ENCODE data around the gene NHLRC4.
A peak's percentile ranks its signal among the peaks of the same experiment; 100 is the strongest.

Gene NHLRC4, protein sequence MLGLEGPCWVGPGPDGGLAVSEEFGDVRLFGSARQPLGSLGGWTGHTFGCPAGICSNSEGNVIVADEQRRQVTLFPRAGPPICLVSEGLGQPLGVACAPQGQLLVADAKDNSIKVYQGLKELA

DNA sequence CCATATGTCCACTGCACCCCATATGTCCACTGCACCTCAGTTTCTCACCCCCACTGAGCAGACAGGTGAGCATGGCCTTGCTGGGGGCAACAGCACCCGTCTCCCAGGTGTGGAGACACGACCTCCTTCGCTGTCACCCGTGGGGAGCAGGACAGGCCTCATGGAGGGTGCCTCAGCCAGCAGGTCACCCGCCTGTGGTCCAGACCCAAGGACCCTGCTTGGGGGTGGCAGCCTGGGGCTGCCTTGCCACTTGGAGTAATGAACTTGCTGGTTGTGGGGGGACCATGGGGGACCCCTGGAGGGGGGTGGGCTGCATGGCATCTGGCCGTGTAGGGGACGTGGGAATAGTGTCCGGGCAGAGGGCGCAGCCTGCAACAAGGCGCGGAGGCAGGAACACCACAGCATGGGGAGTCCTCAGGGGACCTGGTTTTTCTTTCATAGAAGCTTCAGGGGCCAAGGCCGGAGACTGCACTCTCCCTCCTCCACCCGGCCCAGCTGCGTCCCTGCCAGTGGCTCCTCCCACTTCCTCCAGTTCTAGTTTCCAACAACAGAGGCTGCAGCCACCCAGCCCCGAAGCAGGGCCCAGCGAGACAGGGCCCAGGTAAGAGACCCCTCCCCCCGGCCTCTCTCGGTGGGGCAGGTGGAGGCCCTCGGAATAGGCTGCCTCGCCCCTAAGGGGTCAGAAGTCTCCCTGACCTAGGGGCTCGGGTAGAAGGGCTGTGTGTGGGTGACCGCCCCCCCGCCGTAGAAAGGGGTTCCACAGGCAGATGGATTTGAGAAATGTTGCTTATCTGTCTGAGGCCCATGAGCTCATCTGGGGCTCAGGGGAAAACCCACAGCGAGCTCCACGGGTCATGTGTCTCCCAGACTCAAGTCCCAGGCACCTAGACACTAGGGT lies at the start of gene NHLRC4:
NHLRC4 (plus strand) TSS at position 531 of the 898 bp plus-strand sequence. CDS start 1,043 bp downstream, outside the sequence.
- DNase-seq (ENCODE audit: low spot score) = no peak

DNA sequence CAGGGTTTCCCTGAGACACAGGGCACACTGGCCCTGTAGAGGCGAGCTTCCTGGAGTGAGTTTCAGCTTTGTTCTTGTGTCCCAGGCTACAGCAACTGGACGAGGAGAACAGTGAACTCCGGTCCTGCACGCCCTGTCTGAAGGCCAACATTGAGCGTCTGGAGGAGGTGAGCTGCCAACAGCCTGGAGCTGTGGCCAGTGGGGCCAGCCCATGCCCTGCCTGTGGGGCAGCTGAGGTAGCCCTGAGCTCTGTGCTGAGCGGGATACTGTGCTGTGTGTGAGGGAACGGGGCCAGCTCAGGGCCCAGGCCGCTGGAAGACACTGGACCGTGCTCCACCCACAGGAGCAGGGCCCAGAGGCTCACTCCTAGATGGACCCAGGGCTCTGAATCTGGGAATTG lies 47.9 kb upstream of the NHLRC4 start:
- DNase-seq (ENCODE audit: low spot score) = no peak

DNA sequence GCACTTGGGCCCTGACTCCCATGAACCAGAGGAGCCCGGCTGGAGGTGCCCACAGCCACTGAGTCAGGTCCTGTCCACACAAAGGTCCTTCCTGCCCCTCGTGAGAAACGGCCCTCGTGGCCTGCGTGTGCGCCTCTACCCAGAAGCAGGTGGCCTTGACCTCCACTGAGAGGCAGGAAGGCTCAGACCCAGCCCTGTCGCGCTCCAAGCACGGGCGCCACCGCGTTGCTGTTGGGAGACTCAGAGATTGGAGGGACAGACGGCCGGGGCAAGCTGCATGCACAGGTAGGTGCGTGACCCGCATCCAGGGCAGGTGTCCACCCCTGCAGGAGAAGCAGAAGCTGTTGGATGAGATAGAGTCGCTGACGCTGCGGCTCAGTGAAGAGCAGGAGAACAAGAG lies 47.4 kb upstream of the NHLRC4 start:
- no peak for DNase-seq (ENCODE audit: low spot score)

DNA sequence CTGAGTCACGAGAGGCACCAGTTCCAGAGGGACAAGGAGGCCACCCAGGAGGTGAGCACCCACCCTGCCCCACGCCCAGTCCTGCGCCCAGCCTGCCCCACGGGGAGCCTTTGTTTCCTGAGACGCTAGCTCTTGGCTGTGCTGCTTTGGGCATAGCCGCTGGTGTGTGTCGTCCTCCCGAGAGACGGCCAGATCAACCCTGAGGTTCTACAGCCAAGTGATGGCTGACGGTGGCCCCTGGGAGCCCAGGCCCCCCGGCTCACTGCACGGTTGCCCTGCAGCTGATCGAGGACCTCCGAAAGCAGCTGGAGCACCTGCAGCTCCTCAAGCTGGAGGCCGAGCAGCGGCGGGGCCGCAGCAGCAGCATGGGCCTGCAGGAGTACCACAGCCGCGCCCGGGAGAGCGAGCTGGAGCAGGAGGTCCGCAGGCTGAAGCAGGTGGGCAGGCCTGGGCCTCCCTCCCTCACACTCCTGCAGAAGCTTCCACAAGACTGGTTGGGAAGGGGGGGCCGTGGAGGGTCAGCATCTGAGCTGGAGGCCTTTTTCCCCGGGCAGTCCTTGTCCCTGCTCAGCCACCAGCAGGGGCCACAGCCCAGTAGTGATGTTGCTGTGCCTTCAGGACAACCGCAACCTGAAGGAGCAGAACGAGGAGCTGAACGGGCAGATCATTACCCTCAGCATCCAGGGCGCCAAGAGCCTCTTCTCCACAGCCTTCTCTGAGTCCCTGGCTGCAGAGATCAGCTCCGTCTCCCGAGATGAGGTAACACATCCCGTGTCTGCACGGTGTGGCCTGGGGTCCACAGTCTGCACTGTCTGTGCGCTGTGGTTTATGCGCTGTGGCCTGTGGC lies 46.7 kb upstream of the NHLRC4 start:
- no peak for DNase-seq (ENCODE audit: low spot score)

DNA sequence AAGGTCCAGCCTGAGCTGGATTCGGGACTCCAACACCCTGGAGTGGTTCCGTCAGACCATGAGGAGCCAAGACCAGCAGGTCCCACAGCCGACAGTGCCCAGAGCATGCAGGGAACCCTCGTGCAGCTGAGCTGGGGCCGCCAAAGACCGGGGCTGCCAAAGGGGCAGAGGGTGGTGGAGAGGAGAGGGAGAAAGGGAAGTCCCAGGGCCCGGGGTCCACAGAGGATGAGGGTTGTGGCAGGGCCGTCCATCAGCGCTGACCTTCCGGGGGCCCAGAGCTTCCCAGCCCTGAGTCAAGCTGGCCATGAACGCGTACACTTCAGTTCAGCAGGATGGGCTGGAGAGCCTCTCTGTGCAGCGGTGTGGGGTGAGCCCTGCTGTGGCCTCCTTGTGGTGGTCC lies 46.0 kb upstream of the NHLRC4 start:
- DNase-seq (ENCODE audit: low spot score) = no peak

DNA sequence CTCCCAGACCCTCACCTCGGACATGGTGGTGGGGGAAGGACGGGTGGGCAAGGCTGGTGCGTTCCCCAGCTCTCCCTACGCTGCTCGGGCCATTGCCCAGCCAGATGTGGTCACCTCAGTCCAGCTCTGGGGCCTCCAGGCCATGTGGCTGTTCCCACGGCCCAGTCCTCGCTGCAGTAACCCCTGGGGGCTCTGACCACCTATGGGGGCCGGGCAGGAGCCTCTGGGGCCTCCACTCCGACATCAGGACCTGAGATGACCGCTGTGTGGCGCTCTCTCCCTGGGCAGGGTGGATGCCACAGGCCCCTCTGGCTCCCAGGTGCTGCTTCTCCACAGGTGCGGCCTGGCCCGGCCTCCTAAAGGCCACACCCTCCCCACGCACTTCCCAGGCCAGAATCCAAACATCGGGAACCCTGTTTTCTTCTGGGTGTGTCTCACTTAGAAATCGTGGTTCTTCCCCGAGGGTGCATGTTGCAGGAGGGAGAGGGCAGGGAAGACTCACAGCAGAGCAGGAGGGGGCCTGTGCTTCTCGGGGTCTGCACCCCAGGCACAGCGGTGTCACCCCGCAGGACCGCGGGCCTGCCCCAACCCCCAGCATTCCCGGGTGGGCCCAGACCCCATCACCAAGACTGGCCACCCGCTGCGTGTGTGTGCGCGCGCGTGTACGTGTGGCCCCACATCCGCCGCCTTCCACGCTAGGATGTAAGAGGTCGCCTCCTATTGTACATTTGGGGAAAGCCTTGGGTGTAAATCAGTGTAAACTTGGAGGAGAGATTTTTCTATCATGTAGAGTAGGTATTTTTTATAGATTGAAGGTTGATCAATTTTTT lies 45.2 kb upstream of the NHLRC4 start:
- DNase-seq (ENCODE audit: low spot score) = no peak

DNA sequence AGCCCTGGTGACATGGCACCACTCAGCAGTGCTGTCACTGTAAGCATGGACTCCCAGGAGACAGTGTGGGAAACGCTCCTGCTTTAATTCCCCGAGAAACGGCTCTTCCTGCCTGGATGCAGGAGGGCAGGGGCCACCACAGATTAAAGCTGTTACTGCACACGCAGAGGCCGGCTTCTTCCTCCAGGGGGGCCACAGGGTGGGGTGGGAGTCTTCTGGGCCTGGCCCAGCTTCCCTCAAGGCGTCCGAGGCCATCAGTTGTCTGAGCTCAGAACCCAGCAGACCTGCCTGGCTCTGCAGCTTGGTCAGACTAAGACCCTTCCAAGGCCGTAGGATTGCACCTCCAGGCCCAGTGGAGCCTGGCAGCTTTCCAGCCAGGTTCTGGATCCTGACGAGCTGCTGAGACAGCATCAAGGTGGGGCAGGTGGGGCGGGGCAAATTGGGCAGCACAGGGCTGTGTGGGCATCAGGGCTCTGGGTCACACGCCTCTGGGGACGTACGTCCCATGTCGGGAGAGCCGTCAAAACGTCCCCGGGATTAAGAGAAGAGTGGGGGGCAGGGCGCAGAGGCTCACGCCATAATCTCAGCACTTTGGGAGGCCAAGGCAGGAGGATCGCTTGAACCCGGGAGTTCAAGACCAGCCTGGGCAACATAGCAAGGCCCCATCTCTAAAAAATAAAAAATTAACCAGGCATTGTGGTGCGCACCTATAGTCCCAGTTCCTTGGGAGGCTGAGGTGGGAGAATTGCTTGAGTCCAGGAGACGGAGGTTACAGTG lies 44.3 kb upstream of the NHLRC4 start:
- no peak for DNase-seq (ENCODE audit: low spot score)

DNA sequence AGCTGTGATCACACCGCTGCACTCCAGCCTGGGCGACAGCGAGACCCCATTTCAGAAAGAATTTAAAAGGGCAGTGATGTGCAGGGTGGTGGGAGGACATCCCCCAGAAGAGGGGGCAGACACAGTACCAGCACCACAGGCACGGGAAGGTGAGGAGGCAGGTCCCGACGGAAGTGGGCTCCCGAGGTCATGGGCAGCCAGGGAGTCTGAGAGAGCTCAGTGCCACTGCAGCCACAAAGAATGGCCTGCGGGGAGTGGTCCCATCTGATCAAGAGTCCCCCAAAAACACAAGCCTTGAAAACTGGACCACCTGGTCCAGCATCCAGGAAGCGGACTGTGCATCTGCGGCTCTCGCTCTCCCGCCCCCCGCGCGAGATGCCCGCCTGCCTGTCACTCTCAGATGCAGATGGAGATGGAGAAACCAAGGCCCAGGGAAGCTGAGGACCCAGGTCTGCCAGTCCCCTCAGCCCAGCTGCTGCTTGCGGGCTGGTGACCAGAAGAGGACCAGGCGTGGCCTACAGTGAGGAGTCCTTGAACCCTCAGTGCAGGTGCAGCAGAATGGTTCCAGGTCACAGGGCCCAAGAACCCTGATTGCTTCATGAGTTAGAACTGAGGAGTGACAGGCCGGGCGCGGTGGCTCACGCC lies 43.6 kb upstream of the NHLRC4 start:
- DNase-seq (ENCODE audit: low spot score) = no peak

DNA sequence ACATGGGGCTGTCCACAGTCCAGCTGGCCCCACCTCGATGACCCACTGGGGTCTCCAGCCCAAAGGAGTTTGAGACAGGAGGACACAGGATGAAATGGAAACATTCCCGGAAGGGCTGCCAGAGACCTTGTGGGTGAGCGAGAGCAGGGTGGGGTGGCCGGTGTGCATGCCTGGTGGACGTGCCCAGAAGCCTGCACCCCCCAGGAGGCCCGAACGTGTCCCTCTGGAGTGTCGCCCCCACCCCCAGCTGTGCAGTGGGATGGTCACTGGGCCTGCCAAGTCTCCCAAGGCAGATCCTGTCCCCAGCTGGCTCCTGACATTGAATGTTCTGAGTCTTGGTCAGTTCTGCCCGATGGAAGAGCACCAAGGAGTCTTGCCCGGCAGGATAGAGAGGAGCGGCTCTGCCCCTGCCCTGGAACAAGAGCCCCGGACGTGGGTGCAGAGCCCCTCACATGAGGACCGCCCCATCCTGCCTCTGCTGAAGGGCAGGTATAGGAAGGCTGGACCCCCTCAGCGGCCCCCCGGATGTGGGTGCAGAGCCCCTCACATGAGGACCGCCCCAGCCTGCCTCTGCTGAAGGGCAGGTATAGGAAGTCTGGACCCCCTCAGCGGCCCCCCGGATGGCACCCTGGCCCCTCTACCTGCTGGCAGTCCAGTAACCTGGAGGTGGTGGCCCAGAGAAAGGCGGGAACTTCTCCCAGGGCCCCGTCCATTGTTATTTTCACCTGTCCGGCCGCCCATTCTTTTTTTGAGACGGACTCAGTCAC lies 42.3 kb upstream of the NHLRC4 start:
- DNase-seq (ENCODE audit: low spot score) = no peak

DNA sequence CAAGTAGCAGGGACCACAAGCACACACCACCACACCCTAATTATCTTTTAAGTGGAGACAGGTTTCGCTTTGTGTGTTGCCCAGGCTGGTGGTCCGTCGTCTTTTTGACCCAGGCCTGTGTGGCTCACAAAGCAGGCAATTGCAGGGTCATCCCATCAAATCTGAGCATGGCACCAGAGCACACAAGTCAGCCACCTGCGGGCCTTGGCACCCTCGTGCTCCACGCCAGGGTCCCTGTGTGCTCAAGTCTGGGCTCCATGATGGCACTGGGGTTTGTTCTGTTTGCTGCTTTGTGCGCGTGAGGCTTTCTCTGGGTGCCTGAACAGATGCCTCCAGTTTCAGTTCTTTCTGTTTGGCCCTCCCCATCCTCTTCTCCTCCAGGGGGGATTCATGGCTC lies 41.7 kb upstream of the NHLRC4 start:
- no peak for DNase-seq (ENCODE audit: low spot score)

DNA sequence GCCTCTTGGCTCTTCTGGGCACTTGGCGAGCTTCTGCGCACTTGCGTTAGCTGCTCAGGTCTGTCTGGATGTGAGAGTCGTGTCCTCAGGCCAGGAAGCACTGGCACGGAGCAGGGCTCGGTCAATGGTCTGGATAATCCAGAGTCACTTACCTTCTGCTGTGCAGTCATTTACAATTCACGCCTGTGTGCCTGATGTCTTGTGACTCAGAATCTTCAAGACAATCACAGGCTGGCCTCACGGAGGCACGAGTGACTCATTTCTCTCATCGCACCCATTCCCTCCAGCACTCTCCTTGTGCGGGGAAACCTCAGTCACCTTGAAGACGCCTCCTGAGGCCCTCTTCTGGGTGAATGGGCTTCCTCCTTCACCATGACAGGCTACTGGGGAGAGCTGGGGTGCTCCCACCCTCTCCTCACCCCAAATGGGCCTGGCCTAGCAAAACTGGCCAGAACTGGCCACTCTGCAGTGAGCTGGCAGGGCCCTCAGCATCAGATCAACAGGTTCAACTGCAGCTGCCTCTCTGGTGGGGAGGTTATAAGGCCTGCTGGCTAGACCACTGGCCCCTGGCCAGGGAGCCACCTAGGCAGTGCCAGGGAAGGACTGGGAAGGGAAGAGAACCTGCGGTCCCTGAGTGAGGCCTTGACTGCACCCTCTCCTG lies 41.2 kb upstream of the NHLRC4 start:
- DNase-seq (ENCODE audit: low spot score) = peak; percentile 58

DNA sequence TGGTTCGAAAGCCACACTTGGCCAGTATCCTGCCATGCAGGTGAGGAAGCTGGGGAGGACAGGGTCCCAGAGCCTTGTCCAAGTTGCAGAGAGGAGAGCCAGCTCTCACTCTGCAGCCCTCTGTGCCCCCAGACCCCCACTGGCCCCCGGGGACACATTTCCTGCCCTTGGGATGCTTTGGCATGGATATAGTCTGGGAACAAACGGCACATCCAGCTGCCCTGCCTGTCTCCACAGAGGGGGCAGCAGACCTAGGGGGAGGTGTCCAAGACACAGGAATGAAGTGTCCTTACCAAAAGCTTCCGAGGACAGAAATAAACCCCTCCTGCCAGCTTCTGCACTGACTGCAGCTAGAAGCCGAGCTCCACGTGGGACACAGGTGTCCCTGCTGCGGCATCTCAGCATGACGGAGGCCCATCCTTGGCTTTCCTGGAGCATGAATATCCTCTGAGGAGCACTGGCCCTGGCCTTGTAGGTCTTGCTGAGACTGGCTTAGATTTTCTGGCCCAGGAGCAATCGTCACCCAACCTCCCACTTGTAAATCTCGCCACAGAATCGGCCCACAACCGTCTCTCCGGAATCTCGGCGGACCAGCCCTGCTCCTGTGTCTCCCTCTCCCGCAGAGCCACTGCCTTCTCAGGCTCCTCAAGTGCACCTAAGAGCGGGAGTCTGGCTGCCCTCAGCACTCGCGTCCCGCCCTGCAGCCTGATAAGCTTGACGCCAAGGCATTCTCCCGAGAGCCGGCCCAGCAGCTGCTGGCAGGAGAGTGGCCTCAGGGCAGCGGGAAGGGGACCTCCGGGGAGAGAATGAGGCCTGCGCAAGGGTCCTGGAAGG lies 40.4 kb upstream of the NHLRC4 start:
- no peak for DNase-seq (ENCODE audit: low spot score)

DNA sequence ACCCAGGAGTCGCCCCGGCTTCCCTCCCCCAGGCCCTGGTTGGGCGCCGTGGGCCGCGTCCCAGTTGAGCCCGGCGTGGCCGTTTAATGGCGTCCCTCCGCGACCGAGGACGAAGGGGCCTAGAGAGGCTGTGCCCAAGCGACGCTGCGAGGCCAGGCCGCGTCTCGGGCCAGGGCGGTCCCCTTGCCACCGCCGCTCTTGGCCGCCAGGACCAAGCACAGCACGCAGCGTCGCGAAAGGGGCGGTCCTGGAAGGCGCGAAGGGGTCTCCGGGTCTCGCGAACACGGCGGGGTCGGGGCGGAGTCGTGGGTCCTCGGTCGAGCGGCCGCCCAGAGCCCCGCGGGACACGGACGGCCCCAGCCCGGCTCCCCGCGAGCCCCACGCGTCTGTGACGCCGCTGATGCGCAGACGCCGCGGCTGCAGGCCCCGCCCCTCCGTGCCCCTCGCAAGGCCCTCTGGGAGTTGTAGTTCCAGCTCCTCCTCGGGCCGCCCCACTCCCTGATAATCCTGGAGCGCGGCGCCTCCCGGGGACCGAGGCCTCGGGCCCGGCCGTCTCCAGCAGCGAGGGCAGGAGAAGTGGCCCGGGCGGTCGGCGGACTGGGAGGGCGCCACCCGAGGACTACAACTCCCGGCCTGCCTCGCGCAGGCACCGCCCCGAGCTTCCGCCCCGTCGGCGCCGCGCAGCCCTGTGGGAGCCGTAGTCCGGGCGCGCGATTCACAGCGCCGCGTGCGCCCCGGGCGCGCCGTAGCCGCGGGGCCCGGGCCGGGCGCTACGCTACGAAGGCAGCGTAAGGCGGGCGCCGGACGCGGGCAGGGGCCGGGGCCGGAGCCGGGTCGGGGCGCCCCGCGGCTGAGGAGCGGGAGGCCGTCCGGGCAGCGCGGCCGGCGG lies 39.5 kb upstream of the NHLRC4 start, which contains the start of gene CAPN15:
CAPN15 (plus strand) TSS at position 698 of the 889 bp plus-strand sequence. CDS start 19,127 bp downstream, outside the sequence.
- peak; percentile 88 for DNase-seq (ENCODE audit: low spot score)

DNA sequence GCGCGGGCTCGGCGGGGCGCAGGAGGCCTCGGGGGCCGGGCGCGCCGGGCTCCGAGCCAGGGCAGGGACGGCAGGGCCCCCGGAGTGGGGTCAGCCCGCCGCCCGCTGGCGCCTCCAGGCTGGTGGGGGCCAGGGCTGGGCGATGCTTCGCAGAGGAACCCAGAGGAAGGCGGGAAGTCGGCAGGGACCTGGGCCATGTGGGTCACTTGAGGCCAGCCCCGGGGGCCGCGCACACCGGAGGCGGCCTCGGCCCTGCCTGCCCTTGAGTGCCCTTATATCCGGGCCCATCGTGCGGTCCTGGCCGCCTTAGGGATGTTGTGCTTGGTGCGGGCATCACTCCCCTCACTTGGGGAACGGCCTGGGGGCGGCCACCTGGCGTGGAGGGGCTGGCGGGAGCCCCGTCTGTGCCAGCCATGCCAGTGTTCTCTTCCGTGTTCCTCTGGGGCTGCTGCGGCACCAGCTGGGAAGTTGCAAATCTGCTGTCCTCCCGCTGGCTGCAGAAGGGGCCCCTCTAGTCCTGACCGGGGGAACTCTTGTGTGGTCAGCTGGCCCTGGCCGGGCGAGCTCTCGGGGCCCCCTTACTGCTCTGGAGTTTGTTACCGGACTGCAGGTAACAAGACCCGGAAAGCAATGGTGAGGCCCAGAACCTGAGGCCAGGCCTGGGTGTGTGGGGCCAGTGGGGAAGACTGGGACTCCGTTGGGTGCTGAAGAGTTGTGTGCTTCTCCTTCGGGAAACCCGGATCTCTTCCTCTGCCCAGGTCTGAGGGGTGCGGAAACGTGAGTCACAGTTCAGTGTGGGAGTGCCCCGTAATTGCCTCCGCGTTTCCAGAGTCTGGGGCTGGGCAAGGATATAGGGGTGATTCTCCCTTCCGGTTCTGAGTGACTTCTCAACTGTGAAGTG lies 38.4 kb upstream of the NHLRC4 start:
- peak; percentile 76 for DNase-seq (ENCODE audit: low spot score)

DNA sequence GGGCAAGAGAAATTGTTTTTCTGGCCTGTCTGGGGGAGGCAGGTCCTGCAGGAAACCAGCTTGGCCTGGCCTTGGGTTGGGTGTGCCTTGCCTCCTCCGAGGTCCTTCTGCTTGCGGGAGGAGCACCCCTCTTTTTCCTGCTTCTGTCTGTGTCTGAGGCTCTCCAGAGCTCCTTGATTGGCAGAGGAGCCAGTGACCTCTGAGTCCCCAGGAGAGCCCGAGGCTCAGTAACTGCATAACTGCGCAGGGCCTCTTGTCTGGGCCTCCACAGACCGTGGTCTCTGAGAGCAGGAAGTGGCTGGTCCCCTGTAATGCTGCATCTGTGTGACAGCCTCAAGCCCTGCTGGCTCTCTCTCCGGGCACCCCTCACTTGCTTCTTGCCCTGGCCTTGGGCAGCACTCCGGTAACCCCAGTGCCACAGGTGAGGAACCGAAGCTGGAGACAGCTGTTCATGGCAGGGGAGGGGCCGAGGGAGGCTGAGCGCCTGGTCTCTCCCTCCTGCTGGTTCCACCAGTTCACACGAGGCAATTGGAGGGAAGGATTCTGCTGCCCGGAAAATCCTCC lies 37.7 kb upstream of the NHLRC4 start:
- no peak for DNase-seq (ENCODE audit: low spot score)

Data from LoVo (cell line).